ENCODE results near the gene TMEM217. TPM values are rescaled to one million over a fixed set of nuclear protein-coding genes. Genes with fewer than 3 reads are reported as not detected.

TMEM217 gene
- polyA plus RNA-seq, 1 donor from 2014 or later: 0.32 TPM

DNA sequence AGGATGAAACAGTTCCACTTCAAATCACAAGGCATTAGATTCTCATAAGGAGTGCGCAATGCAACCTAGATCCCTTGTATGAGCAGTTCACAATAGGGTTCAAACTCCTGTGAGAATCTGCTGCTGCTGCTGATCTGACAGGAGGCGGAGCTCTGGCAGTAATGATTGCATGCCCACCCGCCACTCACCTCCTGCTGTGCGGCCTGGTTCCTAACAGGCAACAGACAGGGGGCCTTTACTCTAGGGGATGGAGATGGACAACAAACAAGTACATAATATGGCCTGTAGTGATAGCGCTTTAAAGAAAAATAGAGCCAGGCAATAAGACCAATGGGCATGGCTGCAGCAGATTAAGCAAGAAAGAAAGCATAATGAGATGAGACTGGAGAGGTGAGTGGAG is 3.1 kb downstream of the TMEM217 start:
- no peak overlapping the region for H2AFZ ChIP-seq (ENCODE audit: low read depth, low read length)
- H3K36me3 ChIP-seq (ENCODE audit: insufficient read depth, low read length): no peaks in the 10 kb centered on the region
- no peaks in the 10 kb centered on the region for H3K27me3 ChIP-seq (ENCODE audit: insufficient read depth, low read depth, low read length)
- no peaks in the 10 kb centered on the region for H4K20me1 ChIP-seq (ENCODE audit: insufficient read depth)
- H3K9me3 ChIP-seq (ENCODE audit: low read length): no peaks in the 10 kb centered on the region
- H3K9me2 ChIP-seq (ENCODE audit: insufficient read depth, low read length): no peaks in the 10 kb centered on the region
- no peak overlapping the region for H3K4me3 ChIP-seq (ENCODE audit: low read length)
- H3K9ac ChIP-seq (ENCODE audit: low read length): no peak overlapping the region
- H3F3A ChIP-seq (ENCODE audit: insufficient read depth, low read length, poor library complexity, severe bottlenecking): no peaks in the 10 kb centered on the region
- no peak overlapping the region for H3K4me2 ChIP-seq (ENCODE audit: low read length)
- no peak for TF ChIP-seq POLR2AphosphoS5 (IDR thresholded peaks at IDR 0.05)
- no peak for TF ChIP-seq RAD21 (conservative IDR thresholded peaks at IDR 0.05)
- TF ChIP-seq, protein P1, sequence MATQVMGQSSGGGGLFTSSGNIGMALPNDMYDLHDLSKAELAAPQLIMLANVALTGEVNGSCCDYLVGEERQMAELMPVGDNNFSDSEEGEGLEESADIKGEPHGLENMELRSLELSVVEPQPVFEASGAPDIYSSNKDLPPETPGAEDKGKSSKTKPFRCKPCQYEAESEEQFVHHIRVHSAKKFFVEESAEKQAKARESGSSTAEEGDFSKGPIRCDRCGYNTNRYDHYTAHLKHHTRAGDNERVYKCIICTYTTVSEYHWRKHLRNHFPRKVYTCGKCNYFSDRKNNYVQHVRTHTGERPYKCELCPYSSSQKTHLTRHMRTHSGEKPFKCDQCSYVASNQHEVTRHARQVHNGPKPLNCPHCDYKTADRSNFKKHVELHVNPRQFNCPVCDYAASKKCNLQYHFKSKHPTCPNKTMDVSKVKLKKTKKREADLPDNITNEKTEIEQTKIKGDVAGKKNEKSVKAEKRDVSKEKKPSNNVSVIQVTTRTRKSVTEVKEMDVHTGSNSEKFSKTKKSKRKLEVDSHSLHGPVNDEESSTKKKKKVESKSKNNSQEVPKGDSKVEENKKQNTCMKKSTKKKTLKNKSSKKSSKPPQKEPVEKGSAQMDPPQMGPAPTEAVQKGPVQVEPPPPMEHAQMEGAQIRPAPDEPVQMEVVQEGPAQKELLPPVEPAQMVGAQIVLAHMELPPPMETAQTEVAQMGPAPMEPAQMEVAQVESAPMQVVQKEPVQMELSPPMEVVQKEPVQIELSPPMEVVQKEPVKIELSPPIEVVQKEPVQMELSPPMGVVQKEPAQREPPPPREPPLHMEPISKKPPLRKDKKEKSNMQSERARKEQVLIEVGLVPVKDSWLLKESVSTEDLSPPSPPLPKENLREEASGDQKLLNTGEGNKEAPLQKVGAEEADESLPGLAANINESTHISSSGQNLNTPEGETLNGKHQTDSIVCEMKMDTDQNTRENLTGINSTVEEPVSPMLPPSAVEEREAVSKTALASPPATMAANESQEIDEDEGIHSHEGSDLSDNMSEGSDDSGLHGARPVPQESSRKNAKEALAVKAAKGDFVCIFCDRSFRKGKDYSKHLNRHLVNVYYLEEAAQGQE (IDR thresholded peaks at IDR 0.05; ENCODE audit: borderline replicate concordance): no peak
- no peak for TF ChIP-seq SMC3 (conservative IDR thresholded peaks at IDR 0.05; ENCODE audit: poor library complexity)
- TF ChIP-seq EZH2 (IDR thresholded peaks at IDR 0.05; ENCODE audit: borderline replicate concordance, insufficient read depth, low read length, poor library complexity, severe bottlenecking): no peak
- TF ChIP-seq, protein P2, sequence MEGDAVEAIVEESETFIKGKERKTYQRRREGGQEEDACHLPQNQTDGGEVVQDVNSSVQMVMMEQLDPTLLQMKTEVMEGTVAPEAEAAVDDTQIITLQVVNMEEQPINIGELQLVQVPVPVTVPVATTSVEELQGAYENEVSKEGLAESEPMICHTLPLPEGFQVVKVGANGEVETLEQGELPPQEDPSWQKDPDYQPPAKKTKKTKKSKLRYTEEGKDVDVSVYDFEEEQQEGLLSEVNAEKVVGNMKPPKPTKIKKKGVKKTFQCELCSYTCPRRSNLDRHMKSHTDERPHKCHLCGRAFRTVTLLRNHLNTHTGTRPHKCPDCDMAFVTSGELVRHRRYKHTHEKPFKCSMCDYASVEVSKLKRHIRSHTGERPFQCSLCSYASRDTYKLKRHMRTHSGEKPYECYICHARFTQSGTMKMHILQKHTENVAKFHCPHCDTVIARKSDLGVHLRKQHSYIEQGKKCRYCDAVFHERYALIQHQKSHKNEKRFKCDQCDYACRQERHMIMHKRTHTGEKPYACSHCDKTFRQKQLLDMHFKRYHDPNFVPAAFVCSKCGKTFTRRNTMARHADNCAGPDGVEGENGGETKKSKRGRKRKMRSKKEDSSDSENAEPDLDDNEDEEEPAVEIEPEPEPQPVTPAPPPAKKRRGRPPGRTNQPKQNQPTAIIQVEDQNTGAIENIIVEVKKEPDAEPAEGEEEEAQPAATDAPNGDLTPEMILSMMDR (IDR thresholded peaks at IDR 0.05; ENCODE audit: poor library complexity, severe bottlenecking): no peak
- TF ChIP-seq EP300 (conservative IDR thresholded peaks at IDR 0.05; ENCODE audit: poor library complexity, severe bottlenecking): no peak
- no peak for TF ChIP-seq MXI1 (conservative IDR thresholded peaks at IDR 0.05; ENCODE audit: poor library complexity, severe bottlenecking)
- no peak for TF ChIP-seq TAF1 (IDR thresholded peaks at IDR 0.05; ENCODE audit: low read depth)
- H3K27ac ChIP-seq (ENCODE audit: low read length): no peak overlapping the region
- peaks cover 3% of the 10 kb centered on the region for H3K79me2 ChIP-seq (replicated peaks; ENCODE audit: insufficient read depth, low read length)

DNA sequence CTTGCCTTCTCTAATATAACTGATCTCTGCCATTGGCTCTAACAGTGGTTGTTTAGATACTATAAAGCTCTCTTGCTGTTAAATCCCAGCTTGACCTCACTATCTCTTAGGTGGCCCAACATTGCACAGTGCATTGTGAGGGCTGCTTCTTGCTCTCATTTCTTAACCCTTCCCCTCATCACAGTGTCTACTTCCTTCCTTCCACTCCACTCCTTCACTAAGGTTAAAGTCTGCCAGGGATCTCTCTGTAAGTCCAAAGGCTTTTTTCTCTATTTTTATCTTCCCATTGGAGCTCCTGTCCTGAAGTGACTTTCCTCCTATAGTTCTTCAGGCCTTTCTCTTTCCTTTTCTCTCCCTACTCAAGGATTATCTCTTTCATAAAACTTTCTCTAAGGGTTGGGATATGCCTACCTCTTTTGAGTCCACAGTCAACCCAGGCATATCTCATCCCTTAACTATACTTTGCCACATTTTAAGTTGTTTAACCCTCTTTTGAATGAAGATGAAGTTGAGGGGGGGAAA is 4.4 kb downstream of the TMEM217 start:
- no peak overlapping the region for H3K4me3 ChIP-seq (ENCODE audit: low read length)
- H3F3A ChIP-seq (ENCODE audit: insufficient read depth, low read length, poor library complexity, severe bottlenecking): no peaks in the 10 kb centered on the region
- no peak overlapping the region for H3K4me2 ChIP-seq (ENCODE audit: low read length)
- no peaks in the 10 kb centered on the region for H3K79me2 ChIP-seq (replicated peaks; ENCODE audit: insufficient read depth, low read length)
- H3K9me3 ChIP-seq (ENCODE audit: low read length): no peaks in the 10 kb centered on the region
- no peak overlapping the region for H2AFZ ChIP-seq (ENCODE audit: low read depth, low read length)
- no peaks in the 10 kb centered on the region for H3K36me3 ChIP-seq (ENCODE audit: insufficient read depth, low read length)
- TF ChIP-seq POLR2AphosphoS5 (IDR thresholded peaks at IDR 0.05): no peak
- TF ChIP-seq EP300 (conservative IDR thresholded peaks at IDR 0.05; ENCODE audit: poor library complexity, severe bottlenecking): no peak
- no peak for TF ChIP-seq EZH2 (IDR thresholded peaks at IDR 0.05; ENCODE audit: borderline replicate concordance, insufficient read depth, low read length, poor library complexity, severe bottlenecking)
- TF ChIP-seq, protein P1 (IDR thresholded peaks at IDR 0.05; ENCODE audit: borderline replicate concordance): no peak
- TF ChIP-seq, protein P2 (IDR thresholded peaks at IDR 0.05; ENCODE audit: poor library complexity, severe bottlenecking): no peak
- no peak for TF ChIP-seq RAD21 (conservative IDR thresholded peaks at IDR 0.05)
- TF ChIP-seq SMC3 (conservative IDR thresholded peaks at IDR 0.05; ENCODE audit: poor library complexity): no peak
- no peak for TF ChIP-seq MXI1 (conservative IDR thresholded peaks at IDR 0.05; ENCODE audit: poor library complexity, severe bottlenecking)
- no peak for TF ChIP-seq TAF1 (IDR thresholded peaks at IDR 0.05; ENCODE audit: low read depth)
- no peaks in the 10 kb centered on the region for H4K20me1 ChIP-seq (ENCODE audit: insufficient read depth)
- H3K27ac ChIP-seq (ENCODE audit: low read length): no peak overlapping the region
- H3K27me3 ChIP-seq (ENCODE audit: insufficient read depth, low read depth, low read length): no peaks in the 10 kb centered on the region
- H3K9me2 ChIP-seq (ENCODE audit: insufficient read depth, low read length): no peaks in the 10 kb centered on the region
- no peak overlapping the region for H3K9ac ChIP-seq (ENCODE audit: low read length)

Measured in neural cell (in vitro differentiated cells).